Muscle of back (tissue), 11 donors: ENCODE results near the gene BMP6. TPM values are rescaled to one million over a fixed set of nuclear protein-coding genes. Genes with fewer than 3 reads are reported as not detected.

Source experiments
- DNase-seq, 3 donors: peaks; one replicate each; pipeline versions ENCODE4 v3.0.0 to v3.0.0-alpha.2; 2013
- polyA plus RNA-seq, 10 donors: library from polyadenylated mRNA; unstranded; fragments of 120-200 nt; gene quantifications; one replicate each; pipeline ENCODE4 v1.2.1, GENCODE V29; 2013; ENCODE audit not compliant: insufficient read length in 10 of 10

Gene BMP6
- polyA plus RNA-seq, 10 donors: 0.87 to 2.6 (median 1.5) TPM

- no peak for DNase-seq
These were observed 97.7 kb downstream of the BMP6 start for GRCh38 chr6:7823552-7823951.

- no peak for DNase-seq
These were observed 100.1 kb downstream of the BMP6 start for GRCh38 chr6:7825986-7826385.

GRCh38 chr6:7827142-7827541, 101.2 kb downstream of the BMP6 start:
- peak in 1 of 3 donors; percentile 30 for DNase-seq

- no peak for DNase-seq
These were observed 102.2 kb downstream of the BMP6 start for GRCh38 chr6:7828124-7828523.

GRCh38 chr6:7832904-7833750, 107.2 kb downstream of the BMP6 start:
- no peak for DNase-seq

GRCh38 chr6:7833751-7834070, 107.8 kb downstream of the BMP6 start:
- peak in 1 of 3 donors; percentile 4 for DNase-seq

- DNase-seq: no peak
These were observed 110.6 kb downstream of the BMP6 start for GRCh38 chr6:7836371-7837026.

- DNase-seq: no peak
These were observed 116.0 kb downstream of the BMP6 start for GRCh38 chr6:7841781-7842468.

GRCh38 chr6:7846966-7847818, 121.3 kb downstream of the BMP6 start:
- DNase-seq: peak in 2 of 3 donors; percentile 11 to 32

- no peak for DNase-seq
These were observed 122.3 kb downstream of the BMP6 start for GRCh38 chr6:7848229-7848628.

GRCh38 chr6:7851780-7852179, 125.9 kb downstream of the BMP6 start:
- DNase-seq: no peak

- no peak for DNase-seq
These were observed 133.7 kb downstream of the BMP6 start for GRCh38 chr6:7859591-7859990.

GRCh38 chr6:7865781-7866180, 139.9 kb downstream of the BMP6 start:
- peak; percentile 15 to 30 (median 18) for DNase-seq

GRCh38 chr6:7866526-7866925, 140.6 kb downstream of the BMP6 start:
- no peak for DNase-seq

GRCh38 chr6:7868926-7869325, 143.0 kb downstream of the BMP6 start:
- no peak for DNase-seq

- peak in 1 of 3 donors; percentile 13 for DNase-seq
These were observed 152.6 kb downstream of the BMP6 start for GRCh38 chr6:7878401-7878964.

- DNase-seq: no peak
These were observed 153.1 kb downstream of the BMP6 start for GRCh38 chr6:7879043-7879442.

GRCh38 chr6:7879579-7879978, 153.7 kb downstream of the BMP6 start:
- DNase-seq: no peak

GRCh38 chr6:7879980-7880717, 154.2 kb downstream of the BMP6 start:
- no peak for DNase-seq

GRCh38 chr6:7880718-7881107, 154.8 kb downstream of the BMP6 start:
- DNase-seq: no peak
